ENCODE results near the gene CFH.

DNA sequence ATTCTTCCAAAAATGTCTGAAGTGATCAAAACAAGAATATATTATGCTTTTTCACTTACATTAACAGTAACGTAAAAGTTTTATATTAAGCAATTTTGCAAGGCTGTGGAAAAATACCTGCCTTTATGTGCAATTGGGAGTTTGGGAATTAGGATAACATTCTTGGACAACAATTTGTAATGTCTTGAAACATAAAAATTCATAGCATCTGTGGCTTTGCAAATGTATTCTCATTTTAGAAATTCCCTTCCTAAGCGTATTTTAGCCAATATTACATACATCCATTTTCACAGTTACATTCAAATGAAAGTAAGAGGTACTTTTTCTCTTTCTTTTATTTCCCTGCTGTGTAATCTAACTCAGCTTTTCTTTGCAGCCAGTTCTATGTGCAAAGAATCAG lies 13.4 kb upstream of the CFH start:
- TF ChIP-seq FOSL2 (IDR thresholded peaks at IDR 0.05; ENCODE audit: borderline replicate concordance, low read depth), result no peak
- no peak for TF ChIP-seq SIN3A (IDR thresholded peaks at IDR 0.05; ENCODE audit: borderline replicate concordance, low read depth, low read length)
- no peak for TF ChIP-seq TAF1 (IDR thresholded peaks at IDR 0.05; ENCODE audit: borderline replicate concordance, low read depth, low read length)
- TF ChIP-seq MAX (IDR thresholded peaks at IDR 0.05; ENCODE audit: low read depth), result no peak
- TF ChIP-seq ZBTB33 (IDR thresholded peaks at IDR 0.05; ENCODE audit: borderline replicate concordance, low read depth), result no peak
- TF ChIP-seq RXRA (IDR thresholded peaks at IDR 0.05; ENCODE audit: borderline replicate concordance, low read depth), result no peak
- TF ChIP-seq, protein P1, sequence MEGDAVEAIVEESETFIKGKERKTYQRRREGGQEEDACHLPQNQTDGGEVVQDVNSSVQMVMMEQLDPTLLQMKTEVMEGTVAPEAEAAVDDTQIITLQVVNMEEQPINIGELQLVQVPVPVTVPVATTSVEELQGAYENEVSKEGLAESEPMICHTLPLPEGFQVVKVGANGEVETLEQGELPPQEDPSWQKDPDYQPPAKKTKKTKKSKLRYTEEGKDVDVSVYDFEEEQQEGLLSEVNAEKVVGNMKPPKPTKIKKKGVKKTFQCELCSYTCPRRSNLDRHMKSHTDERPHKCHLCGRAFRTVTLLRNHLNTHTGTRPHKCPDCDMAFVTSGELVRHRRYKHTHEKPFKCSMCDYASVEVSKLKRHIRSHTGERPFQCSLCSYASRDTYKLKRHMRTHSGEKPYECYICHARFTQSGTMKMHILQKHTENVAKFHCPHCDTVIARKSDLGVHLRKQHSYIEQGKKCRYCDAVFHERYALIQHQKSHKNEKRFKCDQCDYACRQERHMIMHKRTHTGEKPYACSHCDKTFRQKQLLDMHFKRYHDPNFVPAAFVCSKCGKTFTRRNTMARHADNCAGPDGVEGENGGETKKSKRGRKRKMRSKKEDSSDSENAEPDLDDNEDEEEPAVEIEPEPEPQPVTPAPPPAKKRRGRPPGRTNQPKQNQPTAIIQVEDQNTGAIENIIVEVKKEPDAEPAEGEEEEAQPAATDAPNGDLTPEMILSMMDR (IDR thresholded peaks at IDR 0.05), result no peak
- TF ChIP-seq NFIC (IDR thresholded peaks at IDR 0.05; ENCODE audit: borderline replicate concordance), result no peak
- TF ChIP-seq POLR2AphosphoS5 (IDR thresholded peaks at IDR 0.05; ENCODE audit: low read depth, low read length), result no peak
- TF ChIP-seq YY1 (IDR thresholded peaks at IDR 0.05; ENCODE audit: low read depth), result no peak
